ENCODE measurements around the gene PCDHGB7.
"Not testable (repeated sequence)": the region's sequence is repeated elsewhere in the genome, so short reads cannot be mapped to it uniquely, and the experiment has no call there.

The PCDHGB7 gene

GRCh38 chr5:141417494-141418172 is at the start of gene PCDHGB7:
Gene PCDHGB7, plus strand, starts transcription at chr5:141417677. Its CDS starts 183 bp downstream, at chr5:141417860.
- DNase-seq = peak; percentile 64

GRCh38 chr5:141369994-141370848 is 47.3 kb upstream of the PCDHGB7 start, which contains the start of gene PCDHGB3:
Gene PCDHGB3, plus strand, starts transcription at chr5:141370242. Its CDS starts 153 bp downstream, at chr5:141370395.
- no peak for DNase-seq

GRCh38 chr5:141371572-141372475 is 45.7 kb upstream of the PCDHGB7 start:
- no peak for DNase-seq

GRCh38 chr5:141373673-141374317 is 43.7 kb upstream of the PCDHGB7 start, which contains the start of gene PCDHGA6:
Gene PCDHGA6, plus strand, starts transcription at chr5:141373891. Its CDS starts 193 bp downstream, at chr5:141374084.
- DNase-seq = no peak

DNA sequence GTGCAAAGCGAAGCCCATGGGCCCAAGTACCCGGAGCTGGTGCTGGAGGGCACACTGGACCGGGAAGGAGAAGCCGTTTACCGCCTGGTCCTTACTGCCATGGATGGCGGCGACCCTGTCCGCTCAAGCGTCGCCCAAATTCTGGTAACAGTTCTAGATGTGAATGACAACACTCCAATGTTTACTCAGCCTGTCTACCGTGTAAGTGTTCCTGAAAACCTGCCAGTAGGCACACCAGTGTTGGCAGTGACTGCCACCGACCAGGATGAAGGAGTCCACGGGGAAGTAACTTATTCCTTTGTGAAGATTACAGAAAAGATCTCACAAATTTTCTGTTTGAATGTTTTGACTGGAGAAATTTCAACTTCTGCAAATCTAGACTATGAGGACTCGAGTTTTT is 42.9 kb upstream of the PCDHGB7 start:
- no peak for DNase-seq

DNA sequence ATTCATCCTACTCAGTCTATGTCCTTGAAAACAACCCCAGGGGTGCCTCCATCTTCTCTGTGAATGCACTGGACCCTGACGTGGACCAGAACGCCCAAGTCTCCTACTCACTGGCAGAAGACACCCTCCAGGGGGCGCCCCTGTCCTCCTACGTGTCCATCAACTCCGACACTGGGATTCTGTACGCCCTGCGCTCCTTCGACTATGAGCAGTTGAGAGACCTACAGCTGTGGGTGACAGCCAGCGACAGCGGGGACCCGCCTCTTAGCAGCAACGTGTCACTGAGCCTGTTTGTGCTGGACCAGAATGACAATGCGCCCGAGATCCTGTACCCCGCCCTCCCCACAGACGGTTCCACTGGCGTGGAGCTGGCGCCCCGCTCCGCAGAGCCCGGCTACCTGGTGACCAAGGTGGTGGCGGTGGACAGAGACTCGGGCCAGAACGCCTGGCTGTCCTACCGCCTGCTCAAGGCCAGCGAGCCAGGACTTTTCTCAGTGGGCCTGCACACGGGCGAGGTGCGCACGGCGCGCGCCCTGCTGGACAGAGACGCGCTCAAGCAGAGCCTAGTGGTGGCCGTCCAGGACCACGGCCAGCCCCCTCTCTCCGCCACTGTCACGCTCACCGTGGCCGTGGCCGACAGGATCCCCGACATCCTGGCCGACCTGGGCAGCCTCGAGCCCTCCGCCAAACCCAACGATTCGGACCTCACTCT is 41.9 kb upstream of the PCDHGB7 start:
- DNase-seq = not testable (repeated sequence)

- DNase-seq = no peak
Measured at GRCh38 chr5:141382469-141383294, 34.8 kb upstream of the PCDHGB7 start, which contains the start of gene PCDHGA7. Gene PCDHGA7, plus strand, starts transcription at chr5:141382742. Its CDS starts 158 bp downstream, at chr5:141382900.

DNA sequence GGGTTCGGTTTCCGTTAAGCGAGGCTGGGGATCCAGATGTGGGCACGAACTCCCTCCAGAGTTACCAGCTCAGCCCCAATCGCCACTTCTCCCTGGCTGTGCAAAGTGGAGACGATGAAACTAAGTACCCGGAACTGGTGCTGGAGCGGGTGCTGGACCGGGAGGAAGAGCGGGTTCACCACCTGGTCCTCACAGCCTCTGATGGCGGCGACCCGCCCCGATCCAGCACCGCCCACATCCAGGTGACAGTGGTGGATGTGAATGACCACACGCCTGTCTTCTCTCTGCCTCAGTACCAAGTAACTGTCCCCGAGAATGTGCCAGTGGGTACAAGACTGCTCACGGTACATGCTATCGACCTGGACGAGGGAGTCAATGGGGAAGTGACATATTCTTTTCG is 34.1 kb upstream of the PCDHGB7 start:
- no peak for DNase-seq

GRCh38 chr5:141384471-141385267 is 32.8 kb upstream of the PCDHGB7 start:
- DNase-seq = no peak

GRCh38 chr5:141387557-141388311 is 29.7 kb upstream of the PCDHGB7 start, which contains the start of gene PCDHGB4:
Gene PCDHGB4, plus strand, starts transcription at chr5:141387698. Its CDS starts 187 bp downstream, at chr5:141387885.
- DNase-seq = not testable (repeated sequence)

- no peak for DNase-seq
Measured at GRCh38 chr5:141388661-141389060, 28.8 kb upstream of the PCDHGB7 start.

DNA sequence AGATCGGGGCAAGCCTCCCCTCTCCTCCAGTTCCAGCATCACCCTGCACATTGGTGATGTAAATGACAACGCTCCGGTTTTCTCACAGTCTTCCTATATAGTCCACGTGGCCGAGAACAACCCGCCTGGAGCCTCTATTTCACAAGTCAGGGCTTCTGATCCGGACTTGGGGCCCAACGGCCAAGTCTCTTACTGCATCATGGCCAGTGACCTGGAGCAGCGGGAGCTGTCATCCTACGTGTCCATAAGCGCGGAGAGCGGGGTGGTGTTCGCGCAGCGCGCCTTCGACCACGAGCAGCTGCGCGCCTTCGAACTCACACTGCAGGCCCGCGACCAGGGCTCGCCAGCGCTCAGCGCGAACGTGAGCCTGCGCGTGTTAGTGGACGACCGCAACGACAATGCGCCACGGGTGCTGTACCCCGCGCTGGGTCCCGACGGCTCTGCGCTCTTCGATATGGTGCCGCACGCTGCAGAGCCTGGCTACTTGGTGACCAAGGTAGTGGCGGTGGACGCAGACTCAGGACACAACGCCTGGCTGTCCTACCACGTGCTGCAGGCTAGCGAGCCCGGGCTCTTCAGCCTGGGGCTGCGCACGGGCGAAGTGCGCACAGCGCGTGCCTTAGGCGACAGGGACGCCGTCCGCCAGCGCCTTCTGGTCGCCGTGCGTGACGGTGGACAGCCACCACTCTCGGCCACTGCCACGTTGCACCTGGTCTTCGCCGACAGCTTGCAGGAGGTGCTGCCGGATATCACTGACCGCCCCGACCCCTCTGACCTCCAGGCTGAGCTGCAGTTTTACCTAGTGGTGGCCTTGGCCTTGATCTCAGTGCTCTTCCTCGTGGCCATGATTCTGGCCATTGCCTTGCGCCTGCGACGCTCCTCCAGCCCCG is 28.1 kb upstream of the PCDHGB7 start:
- DNase-seq = no peak

DNA sequence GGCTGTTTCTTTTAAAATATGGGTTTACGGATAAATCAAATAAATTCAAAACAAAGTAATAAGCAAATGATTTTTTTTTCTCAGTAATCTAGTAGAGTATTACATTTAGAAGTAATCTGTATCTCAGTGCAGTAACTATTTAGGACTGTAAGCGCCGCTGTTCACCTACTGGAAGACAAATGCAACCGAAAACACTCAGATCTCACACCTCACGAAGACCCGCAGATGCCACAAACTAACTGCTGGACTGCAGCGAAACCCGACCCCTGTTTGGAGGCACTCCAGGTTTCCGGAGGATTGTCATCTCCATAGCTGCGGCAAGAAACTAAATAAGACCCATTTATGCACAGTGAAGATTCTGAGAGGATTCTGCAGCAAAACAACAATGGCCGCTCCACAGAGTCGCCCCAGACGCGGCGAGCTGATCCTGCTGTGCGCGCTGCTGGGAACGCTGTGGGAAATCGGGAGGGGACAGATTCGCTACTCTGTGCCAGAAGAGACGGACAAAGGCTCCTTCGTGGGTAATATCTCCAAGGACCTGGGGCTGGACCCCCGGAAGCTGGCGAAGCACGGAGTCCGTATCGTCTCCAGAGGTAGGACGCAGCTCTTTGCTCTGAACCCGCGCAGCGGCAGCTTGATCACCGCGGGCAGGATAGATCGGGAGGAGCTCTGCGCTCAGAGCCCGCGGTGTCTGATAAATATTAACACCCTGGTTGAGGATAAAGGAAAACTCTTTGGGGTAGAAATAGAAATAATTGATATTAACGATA is 24.9 kb upstream of the PCDHGB7 start, which contains the start of gene PCDHGA8:
Gene PCDHGA8, plus strand, starts transcription at position 205 of the 770 bp plus-strand sequence. Its CDS starts 181 bp downstream, at position 386.
- DNase-seq = no peak

- no peak for DNase-seq
Measured at GRCh38 chr5:141393267-141393666, 24.2 kb upstream of the PCDHGB7 start.

GRCh38 chr5:141394401-141395187 is 22.9 kb upstream of the PCDHGB7 start:
- DNase-seq = not testable (repeated sequence)

Measured in NCI-H1105 (cell line).